ENCODE results near the gene TNFAIP8L2. TPM values are rescaled to one million over a fixed set of nuclear protein-coding genes. Genes with fewer than 3 reads are reported as not detected.

The TNFAIP8L2 gene
- total RNA-seq, 1 experiment from 2014 or later, result not detected

- no peaks in the 10 kb centered on the region for H3K9me3 ChIP-seq (ENCODE audit: control insufficient read depth, insufficient read depth, low read depth, low read length)
- H3K4me3 ChIP-seq (ENCODE audit: low read depth in 2 of 2, low read length in 2 of 2), result no peak overlapping the region
- no peaks in the 10 kb centered on the region for H3K36me3 ChIP-seq (ENCODE audit: control insufficient read depth, insufficient read depth, low read length)
- TF ChIP-seq TCF7L2 (IDR thresholded peaks at IDR 0.05; ENCODE audit: low read depth, low read length), result no peak
- TF ChIP-seq REST (IDR thresholded peaks at IDR 0.05; ENCODE audit: insufficient read depth in 1 of 2, low read depth in 2 of 2, low read length in 1 of 2), result no peak
- no peak for TF ChIP-seq CTCF (IDR thresholded peaks at IDR 0.05)
- TF ChIP-seq POLR2AphosphoS5 (IDR thresholded peaks at IDR 0.05; ENCODE audit: low read depth, low read length), result no peak
- no peak for TF ChIP-seq SIN3A (IDR thresholded peaks at IDR 0.05; ENCODE audit: borderline replicate concordance, insufficient read depth, low read depth, low read length)
- CTCF ChIA-PET, result no interaction called here
- no peak overlapping the region for H3K27ac ChIP-seq (ENCODE audit: low read length)
- intact Hi-C loops (cut with micrococcal nuclease; ENCODE audit: unreplicated experiment) (no loop called here), in situ Hi-C loops (cut with HindIII; ENCODE audit: low pct_unique_long_range_greater_than_20kb, low sequenced_read_pairs) (no loop called here)
- H3K27me3 ChIP-seq (ENCODE audit: control insufficient read depth, insufficient read depth, low read length), result no peaks in the 10 kb centered on the region
- POLR2A ChIA-PET, result no interaction called here
- BruUV-seq (replicated peaks), result no TSS peak
- DNase-seq (ENCODE audit: low read depth, low spot score), result no peak
- H3K4me1 ChIP-seq (ENCODE audit: control insufficient read depth, insufficient read depth, low read length), result peaks cover 7% of the 10 kb centered on the region; the same call in 1 of the 2 replicates
- ATAC-seq, result no peak
Observed at GRCh38 chr1:151142411-151143056, 13.9 kb upstream of the TNFAIP8L2 start.

- no peak for DNase-seq (ENCODE audit: low read depth, low spot score)
- Histone ChIP-seq H3K4me1 (ENCODE audit: control insufficient read depth, insufficient read depth, low read length) (peaks cover 7% of the 10 kb centered on the region; the same call in 1 of the 2 replicates), H3K9me3 (ENCODE audit: control insufficient read depth, insufficient read depth, low read depth, low read length) (no peaks in the 10 kb centered on the region), H3K36me3 (ENCODE audit: control insufficient read depth, insufficient read depth, low read length) (no peaks in the 10 kb centered on the region), H3K4me3 (ENCODE audit: low read depth in 2 of 2, low read length in 2 of 2) (no peak overlapping the region), H3K27me3 (ENCODE audit: control insufficient read depth, insufficient read depth, low read length) (no peaks in the 10 kb centered on the region), H3K27ac (ENCODE audit: low read length) (no peak overlapping the region)
- no TSS peak for BruUV-seq (replicated peaks)
- ChIA-PET CTCF (interaction anchor here (1.1 kb wide), 1 partner anchor 43 kb away, joined by 4 read pairs; no protein-coding TSS in a partner anchor), POLR2A (no interaction called here)
- intact Hi-C loops (cut with micrococcal nuclease; ENCODE audit: unreplicated experiment) (no loop called here), in situ Hi-C loops (cut with HindIII; ENCODE audit: low pct_unique_long_range_greater_than_20kb, low sequenced_read_pairs) (no loop called here)
- TF ChIP-seq REST (IDR thresholded peaks at IDR 0.05; ENCODE audit: insufficient read depth in 1 of 2, low read depth in 2 of 2, low read length in 1 of 2) (no peak), POLR2AphosphoS5 (IDR thresholded peaks at IDR 0.05; ENCODE audit: low read depth, low read length) (no peak), TCF7L2 (IDR thresholded peaks at IDR 0.05; ENCODE audit: low read depth, low read length) (no peak), SIN3A (IDR thresholded peaks at IDR 0.05; ENCODE audit: borderline replicate concordance, insufficient read depth, low read depth, low read length) (no peak), CTCF (IDR thresholded peaks at IDR 0.05) (no peak)
- ATAC-seq, result no peak
Observed at GRCh38 chr1:151143057-151143435, 13.4 kb upstream of the TNFAIP8L2 start.
